ENCODE measurements around the gene COL4A1.

DNA sequence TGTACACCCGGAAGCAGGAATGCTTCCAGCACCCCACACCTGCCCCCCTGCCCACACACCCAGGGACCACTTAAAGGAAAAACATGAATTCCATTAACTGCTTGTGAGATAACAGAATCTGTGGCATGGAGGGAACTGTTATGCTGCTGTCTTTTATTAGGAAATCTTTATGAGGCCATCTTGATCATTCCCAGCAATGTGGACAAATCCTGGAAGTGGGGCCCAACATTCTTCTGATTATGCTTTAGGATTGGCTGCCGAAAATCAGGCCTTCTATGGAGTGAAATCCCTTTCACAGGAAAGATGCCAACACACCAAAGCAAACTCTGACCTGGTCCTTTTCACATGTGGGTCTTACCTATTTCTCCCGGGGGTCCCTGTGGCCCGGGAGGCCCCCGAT is 114.5 kb downstream of the COL4A1 start:
- TF ChIP-seq POLR2A (IDR thresholded peaks at IDR 0.05) (no peak), POLR2AphosphoS5 (IDR thresholded peaks at IDR 0.05) (no peak)

Data from upper lobe of left lung (tissue), 4 donors.